Measurements from ENCODE around the gene INCENP.

- no peak for TF ChIP-seq SMC3 (IDR thresholded peaks at IDR 0.05)
- no peak for TF ChIP-seq CTCF (IDR thresholded peaks at IDR 0.05)
- no peak for TF ChIP-seq RAD21 (conservative IDR thresholded peaks at IDR 0.05 in 1 of 2, IDR thresholded peaks at IDR 0.05 in 1 of 2)
- no peak for TF ChIP-seq REST (IDR thresholded peaks at IDR 0.05)
- no peak for TF ChIP-seq EP300 (IDR thresholded peaks at IDR 0.05)
Measured at GRCh38 chr11:62137881-62138629, 14.2 kb downstream of the INCENP start.
